RWPE2 (cell line): Measurements from ENCODE around the gene TBC1D1.

Experiments
- ATAC-seq: fragments of 200-7000 bp; cut with Tn5 transposase; 3 replicates; pipeline ENCODE4 v1.9.1; 2021; ENCODE audit warnings: low read depth
- DNase-seq: peaks from one replicate; pipeline ENCODE4 v3.0.0-alpha.2; 2020; ENCODE audit warnings: low spot score
- H3K27ac ChIP-seq: fragments of 450-650 bp; 2 replicates; pipeline ENCODE4 v1.5.1; 2017; ENCODE audit warnings: mild to moderate bottlenecking; ENCODE audit not compliant: poor library complexity, severe bottlenecking
- H3K27me3 ChIP-seq: fragments of 250-450 bp; sonication (Bioruptor Pico); 2 replicates; pipeline ENCODE4 v1.5.1; 2021; ENCODE audit warnings: mild to moderate bottlenecking, moderate library complexity; ENCODE audit not compliant: insufficient read depth, poor library complexity, severe bottlenecking
- H3K36me3 ChIP-seq: fragments of 250-450 bp; sonication (Bioruptor Pico); 2 replicates; pipeline ENCODE4 v1.5.1; 2020; ENCODE audit warnings: low read depth, mild to moderate bottlenecking, moderate library complexity
- H3K4me1 ChIP-seq: fragments of 250-450 bp; sonication (Bioruptor Pico); 2 replicates; pipeline ENCODE4 v1.5.1; 2021; ENCODE audit warnings: mild to moderate bottlenecking, moderate library complexity; ENCODE audit not compliant: insufficient read depth, poor library complexity, severe bottlenecking
- H3K4me3 ChIP-seq: fragments of 250-450 bp; sonication (Bioruptor Pico); 2 replicates; pipeline ENCODE4 v1.5.1; 2021; ENCODE audit warnings: mild to moderate bottlenecking, moderate library complexity; ENCODE audit not compliant: severe bottlenecking
- H3K9me3 ChIP-seq: fragments of 250-450 bp; sonication (Bioruptor Pico); 2 replicates; pipeline ENCODE4 v1.5.1; 2021; ENCODE audit warnings: mild to moderate bottlenecking, moderate library complexity; ENCODE audit not compliant: severe bottlenecking
- CTCF ChIP-seq: fragments of 450-650 bp; IDR thresholded peaks from one replicate; pipeline ENCODE4 v1.5.1; 2017; ENCODE audit warnings: mild to moderate bottlenecking, moderate library complexity; ENCODE audit not compliant: poor library complexity, severe bottlenecking

TBC1D1 gene

DNA sequence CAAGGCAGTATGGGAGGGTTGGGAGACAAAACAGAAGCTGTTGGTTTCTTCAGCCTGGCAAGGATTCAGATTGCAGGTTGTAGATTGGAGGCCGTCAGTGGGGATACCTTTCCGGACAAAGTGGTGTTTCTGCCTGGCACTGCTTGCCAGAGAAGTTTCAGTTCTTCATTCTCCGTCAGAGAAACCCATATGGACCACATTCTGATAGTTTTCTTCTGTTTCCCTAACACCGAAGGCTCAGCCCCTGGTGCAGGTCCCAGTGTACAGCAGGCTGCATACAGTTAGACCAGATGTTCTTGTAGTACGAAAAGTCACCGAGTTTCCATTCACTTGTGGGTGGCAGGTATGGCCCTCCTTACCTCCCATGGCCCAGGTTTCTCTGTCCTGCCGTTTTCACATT is 176.6 kb downstream of the TBC1D1 start:
- Histone ChIP-seq H3K9me3 (no peaks in the 10 kb centered on the region), H3K36me3 (peaks cover 6% of the 10 kb centered on the region; the same call in 1 of the 2 replicates), H3K4me3 (no peak overlapping the region), H3K4me1 (peaks cover 6% of the 10 kb centered on the region), H3K27ac (no peak overlapping the region), H3K27me3 (no peaks in the 10 kb centered on the region)
- DNase-seq (no peak), ATAC-seq (no peak)
- no peak for TF ChIP-seq CTCF

GRCh38 chr4:38068107-38068506 is 177.2 kb downstream of the TBC1D1 start:
- Histone ChIP-seq H3K36me3 (peaks cover 6% of the 10 kb centered on the region; the same call in 1 of the 2 replicates), H3K9me3 (no peaks in the 10 kb centered on the region), H3K4me3 (no peak overlapping the region), H3K27ac (no peak overlapping the region), H3K4me1 (peaks cover 6% of the 10 kb centered on the region), H3K27me3 (no peaks in the 10 kb centered on the region)
- no peak for TF ChIP-seq CTCF
- ATAC-seq (no peak), DNase-seq (no peak)

GRCh38 chr4:38069271-38069760 is 178.4 kb downstream of the TBC1D1 start:
- H3K27ac ChIP-seq: no peak overlapping the region
- peaks cover 6% of the 10 kb centered on the region; the same call in 1 of the 2 replicates for H3K36me3 ChIP-seq
- peak; percentile 92 for TF ChIP-seq CTCF
- ATAC-seq: peak; percentile 96
- peaks cover 6% of the 10 kb centered on the region for H3K4me1 ChIP-seq
- no peaks in the 10 kb centered on the region for H3K9me3 ChIP-seq
- H3K4me3 ChIP-seq: no peak overlapping the region
- DNase-seq: no peak
- no peaks in the 10 kb centered on the region for H3K27me3 ChIP-seq

- Histone ChIP-seq H3K27ac (no peak overlapping the region), H3K4me1 (peaks cover 17% of the 10 kb centered on the region), H3K27me3 (no peaks in the 10 kb centered on the region), H3K36me3 (peaks cover 6% of the 10 kb centered on the region; the same call in 1 of the 2 replicates), H3K9me3 (no peaks in the 10 kb centered on the region), H3K4me3 (no peak overlapping the region)
- ATAC-seq (no peak), DNase-seq (no peak)
- TF ChIP-seq CTCF: no peak
These were observed 181.0 kb downstream of the TBC1D1 start for GRCh38 chr4:38071801-38072431.

DNA sequence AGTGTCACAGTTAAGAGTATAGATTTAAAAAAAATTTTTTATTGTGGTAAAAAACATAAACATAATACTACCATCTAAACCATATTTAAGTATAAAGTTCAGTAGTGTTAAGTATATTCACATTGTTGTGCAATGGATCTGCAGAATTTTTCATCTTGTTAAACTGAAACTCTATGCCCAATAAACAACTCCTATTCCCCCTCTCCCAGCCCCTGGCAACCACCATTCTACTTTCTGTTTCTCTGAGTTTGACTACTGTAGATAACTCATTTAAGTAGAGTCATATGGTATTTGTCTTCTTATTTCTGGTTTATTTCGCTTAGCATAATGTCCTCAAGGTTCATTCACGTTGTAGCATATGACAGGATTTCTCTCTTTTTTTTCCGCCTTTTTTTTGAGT is 181.7 kb downstream of the TBC1D1 start:
- Histone ChIP-seq H3K36me3 (peaks cover 6% of the 10 kb centered on the region; the same call in 1 of the 2 replicates), H3K27ac (no peak overlapping the region), H3K4me3 (no peak overlapping the region), H3K27me3 (no peaks in the 10 kb centered on the region), H3K4me1 (peaks cover 17% of the 10 kb centered on the region), H3K9me3 (no peaks in the 10 kb centered on the region)
- no peak for TF ChIP-seq CTCF
- ATAC-seq (no peak), DNase-seq (no peak)
